HEK293T (cell line): ENCODE results near the gene CDH8.

Source experiments
- CTCF ChIA-PET: fragments of 350-600 bp; formaldehyde crosslinking; extraction: SDS; loops from one replicate; lab custom pipeline; 2021; ENCODE audit warnings: antibody characterized with exemption, inconsistent platforms; lab: Yijun Ruan, JAX
- POLR2A ChIA-PET: fragments of 350-600 bp; formaldehyde crosslinking; extraction: SDS; loops from one replicate; lab custom pipeline; 2020; ENCODE audit warnings: antibody characterized with exemption, inconsistent platforms; lab: Yijun Ruan, JAX
- DNase-seq: peaks from one replicate; pipeline ENCODE4 v3.0.0; 2012; ENCODE audit warnings: mixed read lengths; ENCODE audit errors: extremely low spot score
- ARNT ChIP-seq: fragments of 450-650 bp; IDR thresholded peaks from 2 replicates; pipeline ENCODE4 v1.6.1; 2017; ENCODE audit warnings: mild to moderate bottlenecking
- BHLHE40 ChIP-seq: fragments of 450-650 bp; IDR thresholded peaks from 2 replicates; pipeline ENCODE4 v1.6.1; 2016; ENCODE audit warnings: mild to moderate bottlenecking, moderate library complexity, borderline replicate concordance
- CTBP1 ChIP-seq: fragments of 450-650 bp; IDR thresholded peaks from 2 replicates; pipeline ENCODE4 v1.6.1; 2016; ENCODE audit warnings: borderline replicate concordance
- ELF4 ChIP-seq: fragments of 450-650 bp; IDR thresholded peaks from 2 replicates; pipeline ENCODE4 v1.6.1; 2017; ENCODE audit warnings: antibody characterized with exemption
- FOXA1 ChIP-seq: fragments of 450-650 bp; IDR thresholded peaks from 2 replicates; pipeline ENCODE4 v1.6.1; 2016; ENCODE audit warnings: mild to moderate bottlenecking
- FOXK2 ChIP-seq: fragments of 450-650 bp; IDR thresholded peaks from 2 replicates; pipeline ENCODE4 v1.6.1; 2016; ENCODE audit warnings: mild to moderate bottlenecking
- FOXM1 ChIP-seq: fragments of 450-650 bp; IDR thresholded peaks from 2 replicates; pipeline ENCODE4 v1.6.1; 2017; ENCODE audit warnings: mild to moderate bottlenecking, borderline replicate concordance
- HDGF ChIP-seq: fragments of 450-650 bp; IDR thresholded peaks from 2 replicates; pipeline ENCODE4 v1.6.1; 2017; ENCODE audit warnings: antibody characterized with exemption, borderline replicate concordance
- L3MBTL2 ChIP-seq: fragments of 450-650 bp; conservative IDR thresholded peaks from 2 replicates; pipeline ENCODE4 v1.6.1; 2016; ENCODE audit warnings: mild to moderate bottlenecking
- LEF1 ChIP-seq: fragments of 450-650 bp; IDR thresholded peaks from 2 replicates; pipeline ENCODE4 v1.6.1; 2017; ENCODE audit warnings: mild to moderate bottlenecking, borderline replicate concordance
- NFRKB ChIP-seq: fragments of 450-650 bp; IDR thresholded peaks from 2 replicates; pipeline ENCODE4 v1.6.1; 2016; ENCODE audit warnings: mild to moderate bottlenecking, moderate library complexity
- SP1 ChIP-seq: fragments of 450-650 bp; IDR thresholded peaks from 2 replicates; pipeline ENCODE4 v1.6.1; 2017
- SUZ12 ChIP-seq: fragments of 450-650 bp; IDR thresholded peaks from 2 replicates; pipeline ENCODE4 v1.6.1; 2016; ENCODE audit warnings: mild to moderate bottlenecking
- TARDBP ChIP-seq: fragments of 450-650 bp; IDR thresholded peaks from 2 replicates; pipeline ENCODE4 v1.6.1; 2016
- ZNF384 ChIP-seq: fragments of 450-650 bp; IDR thresholded peaks from 2 replicates; pipeline ENCODE4 v1.6.1; 2016
- TF ChIP-seq, protein P1 (sequence below): fragments of 450-650 bp; IDR thresholded peaks from 2 replicates; pipeline ENCODE4 v1.6.1; 2016

The CDH8 gene

GRCh38 chr16:61763013-61763412, 273.2 kb downstream of the CDH8 start:
- ChIA-PET CTCF (no interaction called here), POLR2A (no interaction called here)
- TF ChIP-seq BHLHE40 (no peak), ARNT (no peak), FOXM1 (no peak), LEF1 (no peak), SUZ12 (no peak), FOXK2 (no peak), HDGF (no peak), CTBP1 (no peak), TARDBP (no peak), ZNF384 (no peak), SP1 (no peak), ELF4 (no peak), L3MBTL2 (no peak)
- TF ChIP-seq, protein P1, sequence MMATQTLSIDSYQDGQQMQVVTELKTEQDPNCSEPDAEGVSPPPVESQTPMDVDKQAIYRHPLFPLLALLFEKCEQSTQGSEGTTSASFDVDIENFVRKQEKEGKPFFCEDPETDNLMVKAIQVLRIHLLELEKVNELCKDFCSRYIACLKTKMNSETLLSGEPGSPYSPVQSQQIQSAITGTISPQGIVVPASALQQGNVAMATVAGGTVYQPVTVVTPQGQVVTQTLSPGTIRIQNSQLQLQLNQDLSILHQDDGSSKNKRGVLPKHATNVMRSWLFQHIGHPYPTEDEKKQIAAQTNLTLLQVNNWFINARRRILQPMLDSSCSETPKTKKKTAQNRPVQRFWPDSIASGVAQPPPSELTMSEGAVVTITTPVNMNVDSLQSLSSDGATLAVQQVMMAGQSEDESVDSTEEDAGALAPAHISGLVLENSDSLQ, result no peak
- DNase-seq, result no peak

DNA sequence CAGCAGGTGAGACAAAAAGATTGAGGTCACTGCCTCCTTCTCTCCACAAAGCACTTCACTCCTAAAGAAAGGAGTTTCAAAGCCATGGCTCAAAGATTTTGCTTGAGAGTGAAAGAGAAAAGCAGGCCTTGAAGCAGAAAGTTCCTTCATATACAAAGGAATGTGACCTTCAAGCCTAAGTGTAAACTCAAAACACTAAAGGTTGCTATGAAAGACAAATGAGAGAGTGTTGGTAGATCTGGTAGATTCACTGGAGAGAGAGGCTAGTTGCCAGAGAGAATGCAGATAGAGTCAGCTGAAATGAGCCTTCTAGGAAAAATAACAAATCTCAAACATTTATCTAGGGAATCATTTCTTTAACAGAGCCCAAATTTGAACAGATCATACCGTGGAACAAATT, 305.2 kb downstream of the CDH8 start:
- POLR2A ChIA-PET, result no interaction called here
- TF ChIP-seq LEF1 (no peak), BHLHE40 (no peak), CTBP1 (no peak), NFRKB (no peak), ZNF384 (no peak), FOXK2 (no peak), HDGF (no peak), ELF4 (no peak), TARDBP (no peak), FOXM1 (no peak), FOXA1 (no peak), SP1 (no peak)
- TF ChIP-seq, protein P1, result no peak
- CTCF ChIA-PET, result no interaction called here
- DNase-seq, result no peak

DNA sequence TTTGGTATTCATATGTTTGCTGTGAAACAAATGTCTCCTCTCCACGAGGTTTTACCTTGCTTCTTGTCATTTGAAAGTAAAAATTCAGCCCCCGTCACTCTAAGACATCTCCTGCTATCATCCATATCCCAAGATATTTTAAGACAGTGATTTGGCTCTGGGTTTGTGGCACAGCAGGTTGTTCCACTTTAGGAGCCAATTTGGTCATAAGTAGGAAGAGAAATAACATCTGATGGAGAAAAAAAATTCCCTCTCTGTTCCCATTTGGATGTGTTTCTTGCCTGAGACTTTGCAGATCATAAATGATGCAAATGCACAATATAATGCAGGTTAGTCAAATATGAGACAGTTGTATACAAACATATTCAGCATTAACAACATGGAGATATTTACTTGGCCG, 309.5 kb downstream of the CDH8 start:
- CTCF ChIA-PET, result no interaction called here
- POLR2A ChIA-PET, result no interaction called here
- TF ChIP-seq LEF1 (no peak), L3MBTL2 (no peak), ARNT (no peak), FOXK2 (no peak), SUZ12 (no peak), ELF4 (no peak), TARDBP (no peak), SP1 (no peak)

DNA sequence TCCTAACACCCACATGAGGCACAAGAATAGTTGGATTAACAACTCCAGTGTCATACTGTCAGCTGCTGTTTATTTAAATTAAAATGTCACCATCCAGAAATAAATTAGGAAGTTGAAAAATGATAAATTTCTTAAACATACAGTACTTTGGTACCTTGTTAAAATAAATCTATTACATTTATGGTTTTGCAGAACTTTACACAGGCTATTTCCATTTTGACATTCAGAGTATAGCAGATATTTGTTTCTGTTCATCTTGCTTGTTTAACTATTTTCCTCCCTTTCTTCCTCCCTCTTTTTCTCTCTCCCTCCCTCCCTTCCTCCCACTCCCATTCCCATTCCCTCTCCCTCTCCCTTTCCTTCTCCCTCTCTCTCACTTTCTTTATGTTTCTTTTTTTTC, 310.1 kb downstream of the CDH8 start:
- no peak for DNase-seq
- POLR2A ChIA-PET, result no interaction called here
- TF ChIP-seq SUZ12, result no peak
- TF ChIP-seq BHLHE40, result no peak
- TF ChIP-seq FOXA1, result no peak
- TF ChIP-seq FOXM1, result no peak
- TF ChIP-seq TARDBP, result no peak
- TF ChIP-seq FOXK2, result no peak
- TF ChIP-seq HDGF, result no peak
- no peak for TF ChIP-seq ARNT
- no peak for TF ChIP-seq NFRKB
- TF ChIP-seq ELF4, result no peak
- no peak for TF ChIP-seq CTBP1
- no peak for TF ChIP-seq SP1
- TF ChIP-seq L3MBTL2, result no peak
- TF ChIP-seq ZNF384, result no peak
- no peak for TF ChIP-seq LEF1
- TF ChIP-seq, protein P1, result no peak
- CTCF ChIA-PET, result no interaction called here

More for the DNA sequence above, 309.5 kb downstream of the CDH8 start:
- DNase-seq, result no peak

- POLR2A ChIA-PET, result no interaction called here
- CTCF ChIA-PET, result no interaction called here
- TF ChIP-seq CTBP1 (no peak), SP1 (no peak), FOXM1 (no peak), HDGF (no peak), ELF4 (no peak), LEF1 (no peak), ARNT (no peak), ZNF384 (no peak), FOXK2 (no peak), BHLHE40 (no peak), NFRKB (no peak), L3MBTL2 (no peak), SUZ12 (no peak), TARDBP (no peak), FOXA1 (no peak)
- TF ChIP-seq, protein P1, result no peak
- DNase-seq, result no peak
These were observed 314.7 kb downstream of the CDH8 start for GRCh38 chr16:61721544-61721943.

GRCh38 chr16:61715393-61715792, 320.8 kb downstream of the CDH8 start:
- CTCF ChIA-PET, result no interaction called here
- no peak for DNase-seq
- POLR2A ChIA-PET, result no interaction called here
- TF ChIP-seq SP1 (no peak), NFRKB (no peak), ARNT (no peak), ZNF384 (no peak), ELF4 (no peak), FOXK2 (no peak), SUZ12 (no peak), LEF1 (no peak), CTBP1 (no peak), BHLHE40 (no peak), TARDBP (no peak), FOXM1 (no peak), L3MBTL2 (no peak), FOXA1 (no peak), HDGF (no peak)
- TF ChIP-seq, protein P1, result no peak
